H1 (cell line): ENCODE measurements around the gene KRT76. TPM values are rescaled to one million over a fixed set of nuclear protein-coding genes. Genes with fewer than 3 reads are reported as not detected.

Experiments
- SP4 ChIP-seq: IDR thresholded peaks from 2 replicates; pipeline ENCODE4 v1.6.1; 2012; ENCODE audit warnings: low read length, inconsistent platforms
- polyA plus RNA-seq, 7 experiments: library from polyadenylated mRNA; depleted of rRNA in 3 of 7; stranded (reverse) in 5 of 7; unstranded in 2 of 7; fragments of >200 nt in 5 of 7; fragments of 200-250 nt in 2 of 7; gene quantifications; 1 replicate in 5 of 7; 2 replicates in 1 of 7; 4 replicates in 1 of 7; pipeline versions ENCODE4 v1.2.1 to v1.2.3, GENCODE V29; 2011 to 2013; ENCODE audit warnings: missing spikeins in 2 of 7, mixed read lengths in 2 of 7
- total RNA-seq: library from RNA; stranded (reverse); fragmentation: NEBNext Ultra II Directional; extraction: Animal tissue kit (Norgen Biotek cat#: 25700); gene quantifications from 2 replicates; pipeline ENCODE4 v1.2.1, GENCODE V29; 2021

Gene KRT76
- total and polyA plus RNA-seq, 2 of the 8 experiments (the other 6 are each of a cell fraction or from before 2014, with no cell fraction given) = not detected

GRCh38 chr12:52776913-52777395 lies at the start of gene KRT76 (continued):
- TF ChIP-seq SP4 = no peak
